Natural killer cell (primary cell): ENCODE data around the gene FXN. TPM values are rescaled to one million over a fixed set of nuclear protein-coding genes. Genes with fewer than 3 reads are reported as not detected.
A peak's percentile ranks its signal among the peaks of the same experiment; 100 is the strongest.
"Not testable (repeated sequence)": the region's sequence is repeated elsewhere in the genome, so short reads cannot be mapped to it uniquely, and the experiment has no call there.

Experiments
- ATAC-seq, 3 donors: fragments of 150-1000 bp in 2 of 3; fragments of 200-7000 bp in 1 of 3; cut with Tn5 transposase; 1 replicate in 1 of 3; 2 replicates in 2 of 3; pipeline ENCODE4 v1.10.0; 2021; ENCODE audit warnings: mild to moderate bottlenecking in 2 of 3, moderate library complexity in 2 of 3
- DNase-seq, 2 donors: peaks; one replicate each; pipeline versions ENCODE4 v3.0.0 to v3.0.0-alpha.2; 2013 to 2021; ENCODE audit warnings: mixed read lengths in 1 of 2
- H3K27ac ChIP-seq: one replicate; pipeline ENCODE4 v1.5.1; 2013; ENCODE audit warnings: mild to moderate bottlenecking, low read length
- H3K27me3 ChIP-seq: one replicate; pipeline ENCODE4 v1.6.1; 2013; ENCODE audit warnings: low read length; ENCODE audit not compliant: control insufficient read depth, insufficient read depth
- H3K36me3 ChIP-seq: one replicate; pipeline ENCODE4 v1.6.1; 2013; ENCODE audit warnings: low read length; ENCODE audit not compliant: control insufficient read depth, insufficient read depth
- H3K4me1 ChIP-seq: one replicate; pipeline ENCODE4 v1.6.1; 2013; ENCODE audit warnings: low read length; ENCODE audit not compliant: control insufficient read depth, insufficient read depth
- H3K4me3 ChIP-seq: one replicate; pipeline ENCODE4 v1.5.1; 2013; ENCODE audit warnings: low read length
- H3K9me3 ChIP-seq: one replicate; pipeline ENCODE4 v1.6.1; 2013; ENCODE audit warnings: low read length; ENCODE audit not compliant: control insufficient read depth, insufficient read depth
- H3K27ac Mint-ChIP-seq, 2 donors: one replicate each; pipeline ENCODE4 v1.8.0; 2022; ENCODE audit warnings: mild to moderate bottlenecking in 2 of 2, mixed read lengths in 2 of 2, moderate library complexity in 1 of 2
- H3K27me3 Mint-ChIP-seq, 2 donors: one replicate each; pipeline ENCODE4 v1.8.0; 2022; ENCODE audit warnings: low read depth in 2 of 2, mixed read lengths in 2 of 2
- H3K36me3 Mint-ChIP-seq: one replicate; pipeline ENCODE4 v1.8.0; 2022; ENCODE audit warnings: mixed read lengths
- H3K4me1 Mint-ChIP-seq, 2 donors: one replicate each; pipeline ENCODE4 v1.8.0; 2022; ENCODE audit warnings: mixed read lengths in 2 of 2
- H3K4me3 Mint-ChIP-seq: one replicate; pipeline ENCODE4 v1.8.0; 2022; ENCODE audit warnings: mild to moderate bottlenecking, moderate library complexity, mixed read lengths
- H3K9me3 Mint-ChIP-seq, 2 donors: one replicate each; pipeline ENCODE4 v1.8.0; 2022; ENCODE audit warnings: mixed read lengths in 2 of 2
- WGBS: methylation state at CpG from one replicate; pipeline ENCODE4 v1.1.7; 2013; ENCODE audit warnings: missing lambda C conversion rate; ENCODE audit not compliant: insufficient coverage; 5-methylcytosine and 5-hydroxymethylcytosine counted together
- intact Hi-C: fragments of 100-400 bp; cut with micrococcal nuclease; formaldehyde crosslinking; loops from one replicate; pipeline ENCODE4 v1.14.2; 2022
- total RNA-seq, 4 donors: library from RNA; stranded (reverse); fragments of 120-200 nt in 1 of 4; gene quantifications; one replicate each; pipeline versions ENCODE4 v1.2.3 to v1.2.4, GENCODE V29; 2013 to 2022
- TF ChIP-seq, protein P1 (sequence below): fragments of 200-600 bp; IDR thresholded peaks from one replicate; pipeline ENCODE4 v1.8.0; 2022; ENCODE audit warnings: antibody characterized with exemption

The FXN gene
- total RNA-seq, 3 donors from 2014 or later (not counting 1 experiment from before 2014, with no cell fraction given) = 11.5 to 19.4 (median 18.9) TPM

DNA sequence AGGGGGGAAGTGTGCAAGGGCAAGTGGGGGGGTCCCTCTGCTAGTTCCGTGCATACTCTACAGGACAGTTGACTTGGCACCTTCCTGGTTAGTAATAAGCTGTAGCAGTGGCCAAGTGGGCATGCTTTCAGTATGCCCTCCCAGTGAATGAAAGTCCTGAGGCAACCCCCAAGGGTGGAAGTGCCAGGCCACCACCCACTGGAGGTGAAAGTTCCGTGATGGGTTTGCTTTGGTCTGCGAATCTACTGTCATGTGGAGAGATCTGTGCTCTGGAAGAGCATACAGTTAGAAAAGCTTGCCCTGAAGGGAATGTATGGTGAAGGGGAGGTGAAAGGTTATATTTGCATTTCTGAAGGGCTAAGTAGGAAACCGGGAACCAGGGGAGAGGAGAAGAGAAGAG, 10.3 kb downstream of the FXN start:
- DNase-seq = no peak
- no peak for ATAC-seq
- peaks cover 30 to 44% of the 10 kb centered on the region in 2 donors for H3K4me1 Mint-ChIP-seq
- 84% methylated on average over 4 of the region's 4 CpGs for WGBS
- Histone ChIP-seq H3K27me3 (no peaks in the 10 kb centered on the region), H3K36me3 (peaks cover 21% of the 10 kb centered on the region), H3K9me3 (no peaks in the 10 kb centered on the region), H3K4me3 (no peak overlapping the region), H3K4me1 (peaks cover 18% of the 10 kb centered on the region), H3K27ac (no peak overlapping the region)
- TF ChIP-seq, protein P1, sequence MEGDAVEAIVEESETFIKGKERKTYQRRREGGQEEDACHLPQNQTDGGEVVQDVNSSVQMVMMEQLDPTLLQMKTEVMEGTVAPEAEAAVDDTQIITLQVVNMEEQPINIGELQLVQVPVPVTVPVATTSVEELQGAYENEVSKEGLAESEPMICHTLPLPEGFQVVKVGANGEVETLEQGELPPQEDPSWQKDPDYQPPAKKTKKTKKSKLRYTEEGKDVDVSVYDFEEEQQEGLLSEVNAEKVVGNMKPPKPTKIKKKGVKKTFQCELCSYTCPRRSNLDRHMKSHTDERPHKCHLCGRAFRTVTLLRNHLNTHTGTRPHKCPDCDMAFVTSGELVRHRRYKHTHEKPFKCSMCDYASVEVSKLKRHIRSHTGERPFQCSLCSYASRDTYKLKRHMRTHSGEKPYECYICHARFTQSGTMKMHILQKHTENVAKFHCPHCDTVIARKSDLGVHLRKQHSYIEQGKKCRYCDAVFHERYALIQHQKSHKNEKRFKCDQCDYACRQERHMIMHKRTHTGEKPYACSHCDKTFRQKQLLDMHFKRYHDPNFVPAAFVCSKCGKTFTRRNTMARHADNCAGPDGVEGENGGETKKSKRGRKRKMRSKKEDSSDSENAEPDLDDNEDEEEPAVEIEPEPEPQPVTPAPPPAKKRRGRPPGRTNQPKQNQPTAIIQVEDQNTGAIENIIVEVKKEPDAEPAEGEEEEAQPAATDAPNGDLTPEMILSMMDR = no peak
- no peaks in the 10 kb centered on the region for H3K9me3 Mint-ChIP-seq
- H3K27ac Mint-ChIP-seq = peak overlapping the region in 1 of 2 donors; percentile 8
- no peak overlapping the region for H3K4me3 Mint-ChIP-seq
- intact Hi-C loops = no loop called here
- H3K27me3 Mint-ChIP-seq = no peaks in the 10 kb centered on the region
- no peaks in the 10 kb centered on the region for H3K36me3 Mint-ChIP-seq

DNA sequence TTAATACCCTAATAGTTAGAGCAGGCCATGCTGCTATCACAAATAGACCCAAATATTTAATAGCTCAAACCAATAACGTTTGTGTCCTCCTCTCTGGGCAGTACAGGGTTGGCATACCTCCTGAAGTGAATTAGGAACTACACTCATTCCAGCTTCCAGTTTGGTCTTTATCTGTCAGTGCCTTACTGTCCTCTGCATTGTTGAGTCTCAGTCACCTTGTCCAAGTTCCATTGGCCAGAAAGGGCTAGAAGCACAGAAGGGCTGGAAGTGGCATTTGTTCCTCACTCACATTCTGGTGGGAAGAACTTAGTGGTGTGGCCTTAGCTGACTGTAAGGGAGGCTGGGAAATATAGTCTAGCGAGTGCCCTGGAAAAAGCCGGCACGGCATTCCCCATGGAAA, 11.2 kb downstream of the FXN start:
- intact Hi-C loops = no loop called here
- H3K27ac Mint-ChIP-seq = no peak overlapping the region

DNA sequence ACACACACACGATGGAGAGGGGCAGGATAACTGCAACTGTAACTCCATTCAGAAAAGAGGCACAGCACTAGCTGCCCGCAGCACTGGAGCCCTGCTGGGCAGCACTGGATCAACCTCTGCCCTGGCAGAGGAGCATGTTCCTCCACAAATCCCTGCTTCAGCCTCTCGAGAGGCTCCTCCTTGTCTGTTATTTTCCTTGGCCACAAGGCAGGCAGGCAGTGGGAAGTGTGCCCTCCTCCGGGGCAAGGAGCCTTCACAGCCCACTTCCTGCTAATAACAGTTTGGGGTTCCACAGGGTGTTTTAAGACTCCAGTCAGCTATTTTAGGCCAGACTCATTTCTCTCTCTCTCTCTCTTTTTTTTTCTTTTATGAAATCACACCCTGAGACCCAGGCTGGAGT, 11.8 kb downstream of the FXN start:
- Mint-ChIP-seq H3K9me3 (no peaks in the 10 kb centered on the region), H3K27me3 (no peaks in the 10 kb centered on the region), H3K4me3 (no peak overlapping the region), H3K4me1 (peaks cover 30 to 35% of the 10 kb centered on the region in 2 donors), H3K36me3 (no peaks in the 10 kb centered on the region), H3K27ac (peak overlapping the region; percentile 50 to 56)
- no peaks in the 10 kb centered on the region for H3K9me3 ChIP-seq
- DNase-seq (no peak), ATAC-seq (peak in 1 of 3 donors; percentile 28)
- TF ChIP-seq, protein P1 = no peak
- intact Hi-C loops = no loop called here
- H3K27me3 ChIP-seq = no peaks in the 10 kb centered on the region
- H3K4me1 ChIP-seq = peaks cover 18% of the 10 kb centered on the region
- H3K36me3 ChIP-seq = peaks cover 23% of the 10 kb centered on the region
- 38% methylated on average over 4 of the region's 4 CpGs for WGBS
- H3K27ac ChIP-seq = no peak overlapping the region
- H3K4me3 ChIP-seq = no peak overlapping the region

More for the DNA sequence above, 11.2 kb downstream of the FXN start:
- Mint-ChIP-seq H3K9me3 (no peaks in the 10 kb centered on the region), H3K4me1 (peaks cover 30 to 39% of the 10 kb centered on the region in 2 donors), H3K36me3 (no peaks in the 10 kb centered on the region), H3K27me3 (no peaks in the 10 kb centered on the region), H3K4me3 (no peak overlapping the region)
- no peaks in the 10 kb centered on the region for H3K27me3 ChIP-seq
- H3K36me3 ChIP-seq = peaks cover 23% of the 10 kb centered on the region
- no peak overlapping the region for H3K4me3 ChIP-seq
- 57% methylated on average over 4 of the region's 4 CpGs for WGBS
- TF ChIP-seq, protein P1 = no peak
- no peaks in the 10 kb centered on the region for H3K9me3 ChIP-seq
- DNase-seq (no peak), ATAC-seq (no peak)
- H3K4me1 ChIP-seq = peaks cover 18% of the 10 kb centered on the region
- no peak overlapping the region for H3K27ac ChIP-seq

DNA sequence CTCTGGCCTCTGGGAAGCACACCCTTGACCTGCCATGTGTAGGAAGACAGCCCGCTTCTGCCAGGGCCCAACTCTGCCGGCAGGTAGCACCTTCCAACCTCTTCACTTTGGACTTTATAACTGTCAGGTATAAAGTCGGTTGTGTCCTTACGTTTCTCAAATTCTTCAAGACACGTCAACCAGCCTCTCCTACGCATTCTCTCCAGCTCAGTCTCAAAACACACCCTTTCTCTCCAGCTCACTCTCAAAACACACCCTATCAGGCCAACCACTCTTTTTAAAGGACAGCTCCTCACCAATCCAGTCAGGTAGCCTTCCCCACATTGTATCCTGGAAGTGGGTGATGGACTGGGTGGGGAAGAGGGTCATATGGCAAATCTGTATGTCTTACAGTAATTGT, 13.5 kb downstream of the FXN start:
- Mint-ChIP-seq H3K27ac (no peak overlapping the region), H3K36me3 (no peaks in the 10 kb centered on the region), H3K9me3 (no peaks in the 10 kb centered on the region), H3K4me3 (no peak overlapping the region), H3K4me1 (peaks cover 22 to 25% of the 10 kb centered on the region in 2 donors), H3K27me3 (no peaks in the 10 kb centered on the region)
- ATAC-seq = no peak
- Histone ChIP-seq H3K27ac (no peak overlapping the region), H3K9me3 (no peaks in the 10 kb centered on the region), H3K27me3 (no peaks in the 10 kb centered on the region), H3K4me1 (peaks cover 18% of the 10 kb centered on the region), H3K4me3 (no peak overlapping the region), H3K36me3 (peaks cover 25% of the 10 kb centered on the region)
- no peak for DNase-seq
- WGBS = 97% methylated on average over 6 of the region's 6 CpGs
- intact Hi-C loops = no loop called here
- TF ChIP-seq, protein P1 = no peak

DNA sequence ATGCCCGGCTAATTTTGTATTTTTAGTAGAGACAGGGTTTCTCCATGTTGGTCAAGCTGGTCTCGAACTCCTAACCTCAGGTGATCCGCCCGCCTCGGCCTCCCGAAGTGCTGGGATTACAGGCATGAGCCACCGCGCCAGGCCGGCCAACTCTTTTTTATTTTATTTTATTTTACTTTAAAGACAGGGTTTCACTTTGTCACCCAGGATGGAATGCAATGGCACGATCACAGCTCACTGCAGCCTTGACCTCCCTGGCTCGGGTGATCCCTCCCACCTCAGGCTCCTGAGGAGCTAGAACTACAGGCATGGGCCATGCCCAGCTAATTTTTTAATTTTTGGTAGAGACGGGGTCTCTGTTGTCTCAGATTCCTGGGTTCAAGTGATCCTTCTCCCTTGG, 15.4 kb downstream of the FXN start:
- peaks cover 9 to 12% of the 10 kb centered on the region in 2 donors for H3K4me1 Mint-ChIP-seq
- not testable (repeated sequence) for H3K9me3 Mint-ChIP-seq, ATAC-seq, H3K4me1 ChIP-seq, H3K27ac Mint-ChIP-seq, H3K27me3 Mint-ChIP-seq, H3K27ac ChIP-seq, H3K4me3 Mint-ChIP-seq, DNase-seq, H3K27me3 ChIP-seq, H3K4me3 ChIP-seq, H3K9me3 ChIP-seq, H3K36me3 Mint-ChIP-seq
- intact Hi-C loops = loop anchor here (5.0 kb wide), 1 partner anchor 496 kb away; no protein-coding TSS in a partner anchor
- H3K36me3 ChIP-seq = peaks cover 27% of the 10 kb centered on the region
- WGBS = over 99% methylated on average over 6 of the region's 12 CpGs
